Measurements from ENCODE around the gene PEBP1. TPM values are rescaled to one million over a fixed set of nuclear protein-coding genes. Genes with fewer than 3 reads are reported as not detected.

PEBP1 gene
- total RNA-seq, 1 experiment from 2014 or later: 189 TPM

- Histone ChIP-seq H2AFZ (no peak overlapping the region), H3K27me3 (ENCODE audit: insufficient read depth, low read depth) (no peaks in the 10 kb centered on the region), H3K4me1 (replicated peaks; ENCODE audit: insufficient read depth) (no peaks in the 10 kb centered on the region), H3K4me2 (no peak overlapping the region), H3K4me3 (no peak overlapping the region), H3K36me3 (ENCODE audit: low read depth) (no peaks in the 10 kb centered on the region; the same call in 1 of the 2 replicates), H3K9me2 (ENCODE audit: insufficient read depth) (no peaks in the 10 kb centered on the region), H3K27ac (no peak overlapping the region), H4K20me1 (ENCODE audit: insufficient read depth) (no peaks in the 10 kb centered on the region), H3K79me2 (ENCODE audit: low read depth) (no peaks in the 10 kb centered on the region), H3K9me3 (ENCODE audit: insufficient read depth, low read depth) (no peaks in the 10 kb centered on the region), H3F3A (ENCODE audit: insufficient read depth, low read depth) (peaks cover 4% of the 10 kb centered on the region; the same call in 1 of the 2 replicates)
- TF ChIP-seq EZH2 (IDR thresholded peaks at IDR 0.05; ENCODE audit: low read depth): no peak
- TF ChIP-seq, protein P1, sequence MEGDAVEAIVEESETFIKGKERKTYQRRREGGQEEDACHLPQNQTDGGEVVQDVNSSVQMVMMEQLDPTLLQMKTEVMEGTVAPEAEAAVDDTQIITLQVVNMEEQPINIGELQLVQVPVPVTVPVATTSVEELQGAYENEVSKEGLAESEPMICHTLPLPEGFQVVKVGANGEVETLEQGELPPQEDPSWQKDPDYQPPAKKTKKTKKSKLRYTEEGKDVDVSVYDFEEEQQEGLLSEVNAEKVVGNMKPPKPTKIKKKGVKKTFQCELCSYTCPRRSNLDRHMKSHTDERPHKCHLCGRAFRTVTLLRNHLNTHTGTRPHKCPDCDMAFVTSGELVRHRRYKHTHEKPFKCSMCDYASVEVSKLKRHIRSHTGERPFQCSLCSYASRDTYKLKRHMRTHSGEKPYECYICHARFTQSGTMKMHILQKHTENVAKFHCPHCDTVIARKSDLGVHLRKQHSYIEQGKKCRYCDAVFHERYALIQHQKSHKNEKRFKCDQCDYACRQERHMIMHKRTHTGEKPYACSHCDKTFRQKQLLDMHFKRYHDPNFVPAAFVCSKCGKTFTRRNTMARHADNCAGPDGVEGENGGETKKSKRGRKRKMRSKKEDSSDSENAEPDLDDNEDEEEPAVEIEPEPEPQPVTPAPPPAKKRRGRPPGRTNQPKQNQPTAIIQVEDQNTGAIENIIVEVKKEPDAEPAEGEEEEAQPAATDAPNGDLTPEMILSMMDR (conservative IDR thresholded peaks at IDR 0.05): no peak
- no TSS peak for BruUV-seq (replicated peaks)
- intact Hi-C loops (cut with micrococcal nuclease; ENCODE audit: unreplicated experiment): no loop called here
- ChIA-PET CTCF (no interaction called here), POLR2A (ENCODE audit: unreplicated experiment) (no interaction called here)
- no peak for DNase-seq
These were observed 57.6 kb downstream of the PEBP1 start for GRCh38 chr12:118193477-118193876.

DNA sequence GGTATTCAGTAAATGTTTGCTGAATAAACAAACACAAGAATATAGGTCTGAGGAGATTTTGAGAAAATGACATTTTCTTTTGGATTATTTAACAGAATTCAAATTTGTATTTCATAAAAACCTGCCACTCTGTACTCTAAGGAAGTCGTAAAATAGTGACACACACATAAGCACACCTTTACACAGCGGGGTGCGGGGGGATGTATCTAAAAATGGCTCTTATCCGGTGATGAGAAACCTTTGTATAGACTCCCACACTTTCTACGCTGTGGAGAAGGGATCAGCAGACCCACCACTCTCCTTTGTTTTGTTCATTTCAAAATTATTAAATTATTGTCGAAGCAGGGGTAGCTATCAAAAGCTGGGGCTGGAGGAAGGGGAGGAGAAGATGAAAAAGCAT lies 58.0 kb downstream of the PEBP1 start:
- CTCF ChIA-PET: no interaction called here

More for the DNA sequence above, 58.0 kb downstream of the PEBP1 start:
- Histone ChIP-seq H3K27ac (no peak overlapping the region), H3K36me3 (ENCODE audit: low read depth) (no peaks in the 10 kb centered on the region; the same call in 1 of the 2 replicates), H3K9me2 (ENCODE audit: insufficient read depth) (no peaks in the 10 kb centered on the region), H3K9me3 (ENCODE audit: insufficient read depth, low read depth) (no peaks in the 10 kb centered on the region), H3K79me2 (ENCODE audit: low read depth) (no peaks in the 10 kb centered on the region), H3K27me3 (ENCODE audit: insufficient read depth, low read depth) (no peaks in the 10 kb centered on the region), H4K20me1 (ENCODE audit: insufficient read depth) (no peaks in the 10 kb centered on the region), H3K4me1 (replicated peaks; ENCODE audit: insufficient read depth) (no peaks in the 10 kb centered on the region), H3F3A (ENCODE audit: insufficient read depth, low read depth) (peaks cover 4% of the 10 kb centered on the region; the same call in 1 of the 2 replicates), H3K4me2 (no peak overlapping the region), H2AFZ (no peak overlapping the region), H3K4me3 (no peak overlapping the region)
- POLR2A ChIA-PET (ENCODE audit: unreplicated experiment): no interaction called here
- TF ChIP-seq, protein P1 (conservative IDR thresholded peaks at IDR 0.05): no peak
- TF ChIP-seq EZH2 (IDR thresholded peaks at IDR 0.05; ENCODE audit: low read depth): no peak
- no peak for DNase-seq
- no TSS peak for BruUV-seq (replicated peaks)
- intact Hi-C loops (cut with micrococcal nuclease; ENCODE audit: unreplicated experiment): no loop called here

Other genes with a start within 250 kb of the PEBP1 start
- 1.0 and 2.0 TPM in 2 replicates for gene KSR2, start 167.1 kb upstream of the PEBP1 start, total RNA-seq (2021)
- gene RFC5, start 119.4 kb upstream of the PEBP1 start, total RNA-seq (2021): 30.3 and 34.7 TPM in 2 replicates
- gene WSB2, start 74.9 kb upstream of the PEBP1 start, total RNA-seq (2021): 44.2 and 46.2 TPM in 2 replicates
- 45.7 and 49.1 TPM in 2 replicates for gene VSIG10, start 32.1 kb upstream of the PEBP1 start, total RNA-seq (2021)
- gene TAOK3, start 236.8 kb downstream of the PEBP1 start, total RNA-seq (2021): 55.8 and 60.5 TPM in 2 replicates
- 50.7 and 64.8 TPM in 2 replicates for gene SUDS3, start 240.4 kb downstream of the PEBP1 start, total RNA-seq (2021)

Data from PC-9 (cell line).